GM21717 (cell line): Measurements from ENCODE around the gene RBM17.
"Not testable (repeated sequence)": the region's sequence is repeated elsewhere in the genome, so short reads cannot be mapped to it uniquely, and the experiment has no call there.

Source experiments
- ATAC-seq: cut with Tn5 transposase; IDR thresholded peaks from one replicate; pipeline ENCODE4 v1.9.1; 2021; ENCODE audit warnings: mild to moderate bottlenecking, moderate library complexity; ENCODE audit not compliant: unreplicated experiment

Gene RBM17

DNA sequence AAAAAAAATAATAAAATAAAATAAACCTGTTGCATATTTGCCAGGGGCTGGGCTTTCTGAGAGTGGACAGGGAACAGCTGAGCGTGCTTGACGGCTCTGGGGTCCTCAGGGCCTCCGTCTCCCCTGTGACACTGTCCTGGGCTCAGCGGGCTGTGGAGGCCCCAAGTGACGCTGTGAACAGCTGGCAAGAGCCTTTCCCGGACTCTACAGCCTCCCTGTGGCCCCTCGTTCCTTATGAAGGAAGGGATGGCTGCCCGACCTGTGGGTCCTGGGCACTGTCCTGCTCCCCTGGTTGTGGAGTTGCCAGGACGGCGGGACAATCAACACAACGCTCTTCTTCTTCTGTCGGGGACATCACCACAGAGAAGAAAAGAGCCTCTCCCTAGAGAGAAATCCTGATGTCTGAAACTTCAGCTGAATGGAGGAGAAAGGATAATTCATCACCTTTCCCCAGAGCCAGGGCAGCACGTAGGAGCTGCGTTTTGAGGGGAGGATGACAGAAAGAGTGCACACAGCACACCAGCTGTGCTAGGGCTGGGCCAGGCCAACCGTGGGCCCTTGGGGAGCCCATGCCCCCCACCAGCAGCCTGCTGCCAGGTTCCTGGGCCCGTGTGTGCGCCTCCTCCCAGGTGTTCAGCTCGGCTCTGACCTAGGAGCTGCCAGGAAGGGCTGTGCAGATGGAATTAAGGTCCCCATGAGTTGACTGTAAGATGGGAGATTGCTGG lies 45.4 kb downstream of the RBM17 start:
- ATAC-seq = no peak

GRCh38 chr10:6135039-6135438 lies 46.2 kb downstream of the RBM17 start:
- ATAC-seq = no peak

GRCh38 chr10:6135589-6136168 lies 46.8 kb downstream of the RBM17 start:
- ATAC-seq = no peak

GRCh38 chr10:6136215-6137201 lies 47.7 kb downstream of the RBM17 start:
- ATAC-seq = peak; percentile 61

DNA sequence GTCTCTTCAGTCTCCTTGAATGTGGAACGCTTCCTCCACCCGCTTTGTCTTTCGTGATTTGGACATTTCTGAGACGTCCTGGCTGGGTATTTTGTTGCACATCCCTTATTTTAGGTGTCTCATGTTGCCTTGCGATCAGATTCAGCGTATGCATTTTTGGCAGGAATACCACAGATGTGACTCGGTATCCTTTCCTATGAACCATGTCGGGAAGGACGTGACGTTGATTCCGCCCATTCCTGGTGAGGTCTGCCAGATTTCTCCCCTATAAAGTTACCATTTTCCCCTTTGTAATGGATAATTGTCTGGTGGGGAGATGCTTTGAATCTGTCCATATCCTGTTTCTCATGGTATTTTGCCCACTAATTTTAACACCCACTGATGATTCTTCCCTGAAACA lies 49.6 kb downstream of the RBM17 start:
- no peak for ATAC-seq

DNA sequence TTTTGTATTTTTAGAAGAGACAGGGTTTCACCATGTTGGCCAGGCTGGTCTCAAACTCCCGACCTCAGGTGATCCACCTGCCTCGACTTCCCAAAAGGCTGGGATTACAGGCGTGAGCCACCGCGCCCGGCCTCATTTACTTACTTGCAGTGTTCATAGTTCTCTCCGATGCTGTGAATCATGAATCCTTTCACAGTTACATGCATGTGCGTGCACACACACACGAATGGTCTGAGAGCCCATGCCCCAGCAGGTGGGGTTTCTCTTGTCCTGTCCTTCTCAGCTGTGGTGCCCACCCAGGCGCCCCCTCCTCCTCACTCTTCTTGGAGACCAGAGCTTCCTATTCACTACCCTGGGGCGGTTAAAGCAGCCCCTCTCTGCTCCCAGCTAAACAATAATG lies 50.6 kb downstream of the RBM17 start:
- ATAC-seq = no peak

- no peak for ATAC-seq
These were observed 51.5 kb downstream of the RBM17 start for GRCh38 chr10:6140141-6140841.

- no peak for ATAC-seq
These were observed 52.1 kb downstream of the RBM17 start for GRCh38 chr10:6140965-6141295.

GRCh38 chr10:6141296-6142151 lies 52.7 kb downstream of the RBM17 start:
- ATAC-seq = peak; percentile 49

DNA sequence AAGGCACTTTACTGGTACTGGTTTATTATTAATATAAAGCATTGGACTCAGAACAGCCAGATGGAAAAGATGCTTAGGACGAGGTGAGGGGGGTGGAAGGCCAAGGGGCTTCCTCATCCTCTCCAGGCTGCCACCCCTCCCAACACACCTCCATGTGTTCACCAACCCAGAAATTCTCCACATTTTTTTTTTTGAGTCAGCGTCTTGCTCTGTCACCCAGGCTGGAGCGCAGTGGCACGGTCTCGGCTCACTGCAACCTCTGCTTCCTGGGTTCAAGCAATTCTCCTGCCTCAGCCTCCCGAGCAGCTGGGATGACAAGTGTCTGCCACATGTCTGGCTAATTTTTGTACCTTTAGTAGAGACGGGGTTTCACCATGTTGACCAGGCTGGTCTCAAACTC lies 53.4 kb downstream of the RBM17 start:
- ATAC-seq = not testable (repeated sequence)

DNA sequence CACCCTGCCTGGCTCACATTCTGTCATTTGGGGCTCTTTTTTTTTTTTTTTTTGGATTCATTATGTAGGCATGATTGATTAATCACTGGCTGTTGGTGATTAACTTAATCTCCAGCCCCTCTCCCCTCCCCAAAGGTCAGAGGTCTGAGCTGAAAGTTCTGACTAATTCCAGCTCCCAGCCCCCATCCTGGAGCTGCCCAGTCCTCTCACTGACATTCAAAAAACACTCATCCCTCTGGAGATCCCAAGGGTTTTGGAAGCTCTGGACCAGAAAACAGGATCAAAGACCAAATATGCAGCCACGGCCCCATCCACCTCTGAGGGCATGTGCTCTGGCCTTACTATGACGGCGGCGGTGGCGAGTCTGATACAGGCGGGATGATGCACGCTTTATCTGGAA lies 53.8 kb downstream of the RBM17 start:
- no peak for ATAC-seq

DNA sequence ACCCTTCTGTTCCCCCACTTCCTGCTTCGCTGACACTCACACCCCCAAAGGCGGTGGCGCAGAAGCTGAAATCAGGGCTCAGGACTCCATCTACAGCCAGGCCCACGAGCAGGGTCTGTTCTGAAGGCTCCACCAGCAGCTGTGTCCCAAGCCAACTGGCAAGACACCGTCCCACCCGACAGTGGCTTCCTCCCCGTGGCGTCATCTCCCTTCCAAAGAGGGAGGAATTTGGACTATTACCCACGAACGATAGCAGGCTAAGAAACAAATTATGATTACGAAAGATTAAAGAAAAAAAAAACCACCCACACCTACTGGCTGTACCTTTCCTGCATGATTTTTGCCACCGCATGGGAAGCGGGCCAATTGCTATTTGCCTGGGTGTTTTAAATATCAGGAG lies 54.3 kb downstream of the RBM17 start:
- no peak for ATAC-seq

- peak; percentile 72 for ATAC-seq
These were observed 55.8 kb downstream of the RBM17 start for GRCh38 chr10:6144406-6145165.

DNA sequence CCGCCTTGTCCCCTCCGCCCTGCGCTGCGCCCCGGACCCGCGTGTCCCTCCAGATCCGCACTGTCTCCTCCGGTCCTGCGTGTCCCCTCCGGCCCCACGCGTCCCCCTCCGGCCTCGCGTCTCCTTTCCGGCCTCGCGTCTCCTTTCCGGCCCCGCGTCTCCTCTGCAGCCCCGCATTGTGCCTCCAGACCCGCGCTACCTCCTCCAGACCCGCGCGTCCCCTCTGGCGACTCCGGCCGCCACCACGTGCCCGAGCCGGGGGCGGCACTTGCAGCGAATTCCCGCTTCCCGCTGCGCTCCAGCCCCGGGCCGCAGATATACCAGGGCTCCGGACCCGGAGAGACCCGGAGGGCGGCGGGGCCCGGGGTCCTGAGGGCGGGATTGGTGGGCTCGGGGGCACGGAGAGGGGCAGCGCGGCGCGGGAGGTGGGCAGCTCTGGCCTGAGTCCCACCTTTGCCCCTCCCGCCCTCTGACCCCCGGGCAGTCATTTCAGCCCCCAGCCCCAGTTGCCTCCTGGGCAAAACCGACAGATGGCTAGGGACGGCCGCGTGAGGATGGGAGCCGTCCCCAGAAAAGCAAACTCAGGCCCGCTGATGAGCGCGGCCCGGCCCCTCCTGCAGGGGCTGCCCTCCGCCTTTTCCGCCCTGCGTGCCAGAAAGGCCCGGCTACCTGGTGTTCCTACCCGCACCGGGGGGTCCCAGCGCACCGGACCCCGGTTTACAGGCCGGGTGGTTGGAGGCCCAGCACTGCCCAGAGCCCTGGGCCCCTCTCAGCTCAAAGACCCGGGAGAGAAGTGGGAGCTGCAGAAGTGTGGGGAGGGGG lies 56.5 kb downstream of the RBM17 start:
- no peak for ATAC-seq

DNA sequence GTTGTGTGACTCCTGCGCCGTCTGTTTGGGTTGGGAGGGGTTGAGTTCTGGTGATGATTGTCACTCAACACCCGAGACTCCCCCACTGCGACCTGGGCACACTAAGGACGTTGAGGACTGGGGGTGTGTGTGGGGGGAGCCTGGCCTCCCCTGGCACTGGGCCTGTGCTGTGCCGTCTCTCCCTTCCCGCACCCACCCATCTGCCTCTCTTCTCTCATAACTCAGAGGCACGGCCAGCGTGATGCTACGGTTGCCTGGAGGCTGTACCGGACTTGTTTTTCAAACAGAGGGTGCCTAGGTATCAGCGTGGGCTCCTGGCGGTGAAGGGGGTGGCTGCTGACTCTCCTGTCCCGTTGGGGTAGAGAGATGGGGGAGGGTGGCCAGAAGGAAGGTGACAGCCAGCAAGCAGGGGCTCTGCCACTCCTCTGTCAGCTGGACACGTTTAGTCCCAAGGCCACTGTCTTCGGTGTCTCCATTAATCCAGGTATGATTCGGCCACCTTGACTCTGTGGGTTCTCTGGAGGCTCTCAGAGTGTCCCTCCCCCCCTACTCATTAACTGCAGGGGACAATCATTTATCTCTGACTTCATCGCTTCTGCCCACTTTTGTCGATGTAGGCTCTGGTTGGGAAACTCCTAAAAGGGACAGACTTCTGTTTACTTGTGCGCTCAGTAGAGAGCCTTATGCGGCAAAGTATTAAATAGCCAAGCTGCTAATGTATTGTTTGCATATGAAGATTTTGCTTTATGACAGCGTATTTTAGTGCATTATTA lies 57.4 kb downstream of the RBM17 start:
- ATAC-seq = no peak

GRCh38 chr10:6146921-6147320 lies 58.1 kb downstream of the RBM17 start:
- ATAC-seq = no peak

GRCh38 chr10:6148251-6148701 lies 59.4 kb downstream of the RBM17 start:
- no peak for ATAC-seq

DNA sequence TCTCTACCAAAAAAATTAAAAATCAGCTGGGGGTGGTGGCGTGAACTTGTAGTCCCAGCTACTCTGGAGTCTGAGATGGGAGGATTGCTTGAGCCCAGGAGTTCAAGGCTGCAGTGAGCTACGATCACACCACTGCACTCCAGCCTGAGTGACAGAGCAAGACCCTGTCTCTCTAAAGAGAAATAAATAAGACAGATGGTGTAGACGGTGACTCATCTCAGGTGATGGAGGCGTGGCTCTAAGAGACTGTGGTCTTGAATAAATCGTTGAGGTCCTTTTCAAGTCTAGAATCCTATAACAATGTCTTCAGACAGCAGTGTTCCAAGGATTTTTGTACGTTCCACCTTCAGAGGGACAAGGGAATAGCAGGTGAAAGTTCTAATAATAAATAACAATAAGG lies 60.1 kb downstream of the RBM17 start:
- no peak for ATAC-seq
